NCI-H82 treated with DMSO at 0.1 percent for 48 hours (cell line): ENCODE results near the gene NEK11.
"Not testable (repeated sequence)": the region's sequence is repeated elsewhere in the genome, so short reads cannot be mapped to it uniquely, and the experiment has no call there.

ENCODE experiments used
- DNase-seq: peaks from one replicate; lab custom pipeline; 2025; ENCODE audit not compliant: unreplicated experiment; lab: John Stamatoyannopoulos, UW

Gene NEK11

GRCh38 chr3:131285456-131285855 lies 258.8 kb downstream of the NEK11 start:
- no peak for DNase-seq

DNA sequence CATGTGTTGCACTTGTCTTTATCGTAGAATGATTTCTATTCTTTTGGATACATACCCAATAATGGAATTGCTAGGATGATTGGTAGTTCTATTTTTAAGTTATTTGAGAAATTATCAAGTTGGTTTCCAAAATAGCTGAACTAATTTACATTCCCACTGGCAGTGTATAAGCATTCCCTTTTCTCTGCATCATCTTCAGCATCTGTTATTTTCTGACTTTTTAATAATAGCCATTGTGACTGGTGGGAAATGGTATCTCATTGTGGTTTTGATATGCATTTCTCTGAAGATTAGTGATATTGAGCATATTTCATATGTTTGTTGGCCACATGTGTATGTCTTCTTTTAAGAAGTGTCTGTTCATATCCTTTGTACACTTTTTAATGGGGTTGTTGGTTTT lies 273.2 kb downstream of the NEK11 start:
- DNase-seq: no peak

DNA sequence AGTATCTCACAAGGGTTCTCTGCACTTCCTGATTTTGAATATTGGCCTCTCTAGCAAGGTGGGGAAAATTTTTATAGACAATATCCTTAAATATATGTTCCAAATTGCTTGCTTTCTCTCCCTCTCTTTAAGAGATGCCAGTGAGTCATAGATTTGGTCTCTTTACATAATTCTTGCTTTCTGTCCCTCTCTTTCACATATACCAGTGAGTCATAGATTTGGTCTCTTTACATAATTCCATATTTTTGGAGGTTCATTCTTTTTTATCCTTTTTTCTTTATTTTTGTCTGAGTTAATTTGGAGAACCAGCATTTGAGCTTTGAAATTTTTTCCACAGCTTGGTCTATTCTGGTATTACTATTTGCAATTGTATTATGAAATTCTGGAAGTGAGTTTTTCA lies 277.2 kb downstream of the NEK11 start:
- DNase-seq: no peak

DNA sequence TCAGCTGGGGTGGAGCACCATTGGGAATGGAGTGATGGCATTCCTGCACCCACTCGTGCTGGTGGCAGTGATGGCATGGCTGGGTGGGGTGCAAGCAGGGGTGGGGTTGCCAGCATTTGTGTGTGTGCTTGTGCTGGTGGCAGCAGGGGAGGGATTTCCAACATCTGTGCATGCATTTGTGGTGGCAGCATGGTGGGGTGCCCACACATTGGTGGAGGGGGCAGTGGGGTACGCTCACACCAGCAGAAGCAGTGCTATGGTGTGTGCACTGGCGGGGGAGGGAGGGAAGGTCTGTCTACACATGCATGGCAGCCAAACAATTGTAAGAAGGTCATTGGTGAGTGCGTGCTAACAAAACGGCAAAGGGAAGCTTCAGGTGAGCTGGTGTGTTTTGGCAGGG lies 278.2 kb downstream of the NEK11 start:
- no peak for DNase-seq

- no peak for DNase-seq
Observed at GRCh38 chr3:131306242-131306641, 279.6 kb downstream of the NEK11 start.

DNA sequence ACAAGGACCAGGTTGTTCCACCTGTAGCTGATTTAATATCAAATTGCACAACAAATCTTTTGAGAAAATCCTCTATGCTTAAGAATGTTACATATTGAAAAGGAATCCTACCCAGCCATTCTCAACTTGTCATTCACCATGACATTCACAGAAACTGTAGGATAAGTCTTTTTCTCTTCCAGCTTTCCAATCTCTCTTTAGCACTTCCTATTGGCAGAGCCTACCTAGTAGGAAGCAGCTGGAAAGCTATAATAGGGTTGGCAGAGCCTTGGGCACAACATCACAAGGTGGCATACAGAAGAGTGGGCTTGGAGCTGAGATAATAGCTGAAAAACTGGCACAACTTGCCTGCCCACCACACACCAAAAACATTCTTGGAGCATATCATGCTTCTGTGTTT lies 287.6 kb downstream of the NEK11 start:
- DNase-seq: no peak

DNA sequence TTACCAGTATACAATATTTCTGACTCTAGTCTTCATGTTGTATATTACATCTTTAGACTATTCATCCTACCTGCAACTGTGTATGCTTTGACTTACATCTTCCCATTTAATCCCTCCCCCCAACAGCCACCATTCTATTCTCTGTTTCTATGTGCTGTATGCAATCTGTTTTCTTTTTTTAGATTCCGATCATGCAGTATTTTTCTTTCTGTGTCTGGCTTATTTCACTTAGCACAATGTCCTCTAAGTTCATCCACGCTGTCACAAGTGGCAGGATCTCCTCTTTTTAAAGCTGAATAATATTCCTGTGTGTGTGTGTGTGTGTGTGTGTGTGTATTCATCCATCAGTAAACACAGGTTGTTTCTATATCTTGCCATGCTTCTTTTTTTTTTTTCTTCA lies 288.5 kb downstream of the NEK11 start:
- DNase-seq: no peak

DNA sequence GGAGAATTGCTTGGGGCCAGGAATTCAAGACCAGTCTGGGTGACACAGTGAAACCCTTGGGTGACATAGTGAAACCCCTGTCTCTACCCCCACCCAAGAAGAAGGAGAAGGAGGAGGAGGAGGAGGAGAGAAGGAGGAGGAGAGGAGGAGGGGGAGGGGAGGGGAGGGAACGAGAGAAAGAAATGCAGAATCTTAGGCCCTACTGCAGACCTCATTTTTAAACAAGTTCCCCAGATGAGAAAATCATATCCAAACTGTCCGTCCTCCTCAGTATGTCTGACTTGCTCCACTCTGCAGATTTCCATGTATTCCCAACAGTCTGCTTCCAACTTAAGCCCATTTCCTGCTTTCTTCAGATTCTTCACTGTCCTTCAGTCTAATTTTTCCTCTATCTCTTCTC lies 291.0 kb downstream of the NEK11 start:
- DNase-seq: no peak

GRCh38 chr3:131323014-131323413 lies 296.3 kb downstream of the NEK11 start:
- DNase-seq: no peak

DNA sequence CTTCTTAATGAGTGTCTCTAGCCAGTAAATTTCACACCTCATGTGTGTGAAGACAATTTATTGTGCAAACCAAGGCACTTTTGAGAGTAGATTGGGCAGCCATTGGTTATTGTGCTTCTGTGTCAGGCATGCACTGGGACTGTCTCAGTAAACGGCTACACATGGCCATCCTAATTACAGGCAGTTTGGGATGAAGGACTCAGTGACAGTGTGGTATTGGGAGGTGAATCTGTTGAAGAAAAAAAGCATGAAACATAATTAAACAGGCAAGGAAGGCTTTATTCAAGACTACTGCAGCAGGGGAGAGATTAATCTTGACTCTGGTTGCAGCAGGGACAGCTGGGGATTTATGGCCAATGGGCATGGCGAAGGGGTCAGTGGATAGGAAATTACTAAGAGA lies 297.1 kb downstream of the NEK11 start:
- no peak for DNase-seq

DNA sequence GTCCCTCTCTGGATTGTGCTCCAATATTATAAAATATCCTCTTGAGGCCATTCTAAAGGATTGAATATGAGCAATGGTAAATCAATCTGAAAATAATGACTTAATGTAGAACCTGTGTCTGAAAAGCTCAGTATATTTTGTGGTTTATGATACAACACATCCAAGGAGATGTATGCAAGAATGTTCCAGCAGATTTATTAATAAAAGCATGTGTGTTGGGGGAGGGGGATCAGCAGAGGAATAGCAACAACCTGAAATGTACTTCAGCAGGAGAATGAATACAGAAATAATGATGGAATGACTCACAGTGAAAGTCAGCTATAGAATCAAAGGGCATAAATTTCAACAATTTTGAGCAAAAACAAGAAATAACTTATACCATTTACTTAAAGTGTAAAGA lies 298.2 kb downstream of the NEK11 start:
- no peak for DNase-seq

GRCh38 chr3:131326307-131326706 lies 299.6 kb downstream of the NEK11 start:
- no peak for DNase-seq

DNA sequence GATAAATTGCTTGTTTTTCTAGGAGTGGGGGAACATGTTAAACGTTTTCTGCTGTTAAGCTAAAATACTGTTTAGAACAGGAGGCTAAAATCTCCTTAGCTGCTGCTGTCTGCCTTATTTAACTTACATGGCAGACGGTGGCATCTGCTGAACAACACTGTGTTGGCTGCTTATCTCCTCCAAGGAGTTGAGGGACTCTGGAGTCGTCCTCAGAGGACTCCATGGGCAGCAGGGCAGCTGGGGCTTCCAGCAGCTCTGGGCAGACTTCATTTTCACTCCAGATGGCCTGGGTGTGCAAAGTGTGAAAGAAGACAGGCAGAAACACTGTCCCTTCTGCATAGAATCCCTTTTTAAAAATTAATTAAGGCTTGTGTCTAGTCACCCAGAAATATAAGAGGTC lies 302.0 kb downstream of the NEK11 start:
- peak; percentile 16 for DNase-seq

DNA sequence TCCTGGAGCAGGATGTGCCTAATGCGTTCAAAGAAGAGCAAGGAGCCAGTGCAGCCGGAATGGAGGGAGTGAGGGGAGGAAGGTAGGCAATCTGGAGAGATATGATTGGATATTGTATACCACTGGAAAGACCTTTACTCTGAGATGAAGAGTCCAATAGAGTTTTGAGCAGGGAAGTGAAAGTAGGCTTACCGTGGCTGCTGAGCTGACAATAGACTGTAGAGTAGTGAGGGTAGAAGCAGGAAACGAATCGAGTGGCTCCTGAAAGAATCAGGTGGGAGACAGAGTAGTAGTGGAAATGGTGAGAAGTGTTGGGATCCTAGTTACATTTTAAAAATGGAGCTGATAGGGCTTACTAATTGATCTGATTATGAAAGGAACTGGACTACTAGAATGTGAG lies 303.1 kb downstream of the NEK11 start:
- DNase-seq: no peak

- not testable (repeated sequence) for DNase-seq
Observed at GRCh38 chr3:131331456-131332085, 304.9 kb downstream of the NEK11 start.

GRCh38 chr3:131338948-131339640 lies 312.4 kb downstream of the NEK11 start:
- no peak for DNase-seq

GRCh38 chr3:131341761-131342160 lies 315.1 kb downstream of the NEK11 start:
- no peak for DNase-seq

- DNase-seq: no peak
Observed at GRCh38 chr3:131348911-131349310, 322.2 kb downstream of the NEK11 start.

DNA sequence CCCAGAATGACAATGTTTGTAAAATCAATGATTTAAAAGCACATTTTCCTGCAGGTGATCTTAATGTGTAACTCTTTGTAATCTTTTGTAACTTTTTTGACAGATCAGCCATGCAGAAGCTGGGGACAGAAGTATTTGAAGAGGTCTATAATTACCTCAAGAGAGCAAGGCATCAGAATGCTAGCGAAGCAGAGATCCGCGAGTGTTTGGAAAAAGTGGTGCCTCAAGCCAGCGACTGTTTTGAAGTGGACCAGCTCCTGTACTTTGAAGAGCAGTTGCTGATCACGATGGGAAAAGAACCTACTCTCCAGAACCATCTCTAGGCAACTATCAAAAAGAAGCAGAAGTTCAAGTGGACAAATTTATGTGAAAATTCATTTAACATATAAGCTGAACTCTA lies 322.8 kb downstream of the NEK11 start:
- no peak for DNase-seq

- DNase-seq: no peak
Observed at GRCh38 chr3:131349946-131350347, 323.3 kb downstream of the NEK11 start.

- no peak for DNase-seq
Observed at GRCh38 chr3:131350506-131350905, 323.8 kb downstream of the NEK11 start.

DNA sequence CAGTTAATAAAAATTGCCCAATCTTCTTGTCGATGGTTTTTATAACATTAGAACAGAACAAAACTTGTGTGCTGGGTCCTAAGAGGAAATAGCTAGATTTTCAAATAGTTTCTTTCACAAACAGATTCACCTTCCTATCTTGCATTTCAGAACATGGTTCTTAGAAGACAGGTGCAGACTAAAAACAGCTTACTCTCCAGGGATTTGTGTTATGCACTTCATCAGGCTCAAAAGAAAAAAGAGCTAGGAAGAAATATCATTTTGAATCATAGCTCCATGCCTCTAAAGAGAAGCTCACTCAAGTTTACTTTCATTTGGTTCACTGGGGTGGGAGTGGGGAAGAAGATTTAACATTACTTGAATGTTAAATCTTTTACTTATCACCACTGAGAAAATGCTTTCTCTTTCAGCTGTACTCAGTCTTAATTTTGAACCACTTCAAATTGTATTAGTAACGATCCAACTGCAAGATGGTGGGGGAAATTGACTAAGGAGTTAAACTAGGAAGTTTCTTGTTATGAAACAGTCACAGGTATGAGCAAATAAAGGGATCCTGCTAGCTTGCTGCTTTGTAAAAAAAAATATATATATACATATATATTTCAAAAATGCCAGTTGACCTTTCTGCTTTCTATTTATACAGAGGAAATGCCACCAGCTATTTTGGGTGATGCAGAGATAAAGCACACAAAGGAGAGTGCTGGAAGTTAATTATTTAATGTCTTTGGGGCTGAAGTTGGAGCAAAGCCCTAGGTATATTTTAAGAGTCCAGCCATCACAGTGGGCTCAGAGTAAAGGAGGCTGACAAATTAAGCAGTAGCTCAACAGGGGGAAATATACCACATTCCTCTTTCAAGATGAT lies 326.6 kb downstream of the NEK11 start:
- DNase-seq: no peak
